Measurements from ENCODE around the gene PPP1R13B. TPM values are rescaled to one million over a fixed set of nuclear protein-coding genes. Genes with fewer than 3 reads are reported as not detected.

PPP1R13B gene
- total RNA-seq, 1 donor from 2014 or later: 2.5 TPM

- no peaks in the 10 kb centered on the region for H3F3A ChIP-seq (ENCODE audit: low read depth)
- no peak overlapping the region for H2AFZ ChIP-seq (replicated peaks)
- H3K9ac ChIP-seq: no peak overlapping the region
- peaks cover 5% of the 10 kb centered on the region for H4K20me1 ChIP-seq (ENCODE audit: low read depth)
- H3K4me3 ChIP-seq: no peak overlapping the region
- H3K9me3 Mint-ChIP-seq: no peaks in the 10 kb centered on the region
- H3K36me3 Mint-ChIP-seq: peaks cover 15% of the 10 kb centered on the region
- H3K79me2 ChIP-seq (ENCODE audit: low read depth): no peaks in the 10 kb centered on the region
- no peak overlapping the region for H3K4me2 ChIP-seq
- peak overlapping the region; percentile 21 for H3K4me3 Mint-ChIP-seq
- no peaks in the 10 kb centered on the region for H3K36me3 ChIP-seq
- H3K27ac ChIP-seq: no peak overlapping the region
- H3K27me3 ChIP-seq: no peaks in the 10 kb centered on the region
- peaks cover 4% of the 10 kb centered on the region for H3K4me1 Mint-ChIP-seq
- DNase-seq (ENCODE audit: low spot score): no peak
- H3K9me3 ChIP-seq (ENCODE audit: low read depth): no peaks in the 10 kb centered on the region
- H3K27ac Mint-ChIP-seq: peak overlapping the region; percentile 81
- H3K27me3 Mint-ChIP-seq (ENCODE audit: insufficient read depth, low read depth): peaks cover 4% of the 10 kb centered on the region
- peaks cover 5% of the 10 kb centered on the region for H3K4me1 ChIP-seq
- TF ChIP-seq EZH2 (IDR thresholded peaks at IDR 0.05) (no peak), CTCF (IDR thresholded peaks at IDR 0.05) (no peak), EZH2phosphoT487 (IDR thresholded peaks at IDR 0.05) (no peak)
These were observed 108.5 kb downstream of the PPP1R13B start for GRCh38 chr14:103738701-103739451.

GRCh38 chr14:103738166-103738565 lies 109.2 kb downstream of the PPP1R13B start:
- no peaks in the 10 kb centered on the region for H3K36me3 ChIP-seq
- H3K4me3 Mint-ChIP-seq: peak overlapping the region; percentile 21
- peaks cover 4% of the 10 kb centered on the region for H3K27me3 Mint-ChIP-seq (ENCODE audit: insufficient read depth, low read depth)
- H3K9me3 ChIP-seq (ENCODE audit: low read depth): no peaks in the 10 kb centered on the region
- H3K9me3 Mint-ChIP-seq: no peaks in the 10 kb centered on the region
- H3K27me3 ChIP-seq: no peaks in the 10 kb centered on the region
- peak overlapping the region; percentile 81 for H3K27ac Mint-ChIP-seq
- no peaks in the 10 kb centered on the region for H3K79me2 ChIP-seq (ENCODE audit: low read depth)
- peaks cover 15% of the 10 kb centered on the region for H3K36me3 Mint-ChIP-seq
- no peak for TF ChIP-seq EZH2 (IDR thresholded peaks at IDR 0.05)
- TF ChIP-seq EZH2phosphoT487 (IDR thresholded peaks at IDR 0.05): no peak
- TF ChIP-seq CTCF (IDR thresholded peaks at IDR 0.05): no peak
- no peak for DNase-seq (ENCODE audit: low spot score)
- peaks cover 5% of the 10 kb centered on the region for H3K4me1 ChIP-seq
- no peaks in the 10 kb centered on the region for H3F3A ChIP-seq (ENCODE audit: low read depth)
- H2AFZ ChIP-seq (replicated peaks): no peak overlapping the region
- H4K20me1 ChIP-seq (ENCODE audit: low read depth): peaks cover 5% of the 10 kb centered on the region
- H3K9ac ChIP-seq: no peak overlapping the region
- peaks cover 4% of the 10 kb centered on the region for H3K4me1 Mint-ChIP-seq
- no peak overlapping the region for H3K27ac ChIP-seq
- no peak overlapping the region for H3K4me2 ChIP-seq
- no peak overlapping the region for H3K4me3 ChIP-seq

GRCh38 chr14:103737432-103738045 lies 109.8 kb downstream of the PPP1R13B start:
- Mint-ChIP-seq H3K4me3 (no peak overlapping the region), H3K27me3 (ENCODE audit: insufficient read depth, low read depth) (peaks cover 4% of the 10 kb centered on the region), H3K36me3 (peaks cover 18% of the 10 kb centered on the region), H3K4me1 (peaks cover 4% of the 10 kb centered on the region), H3K27ac (no peak overlapping the region), H3K9me3 (no peaks in the 10 kb centered on the region)
- Histone ChIP-seq H3K9ac (no peak overlapping the region), H4K20me1 (ENCODE audit: low read depth) (peaks cover 8% of the 10 kb centered on the region), H3K79me2 (ENCODE audit: low read depth) (no peaks in the 10 kb centered on the region), H3F3A (ENCODE audit: low read depth) (no peaks in the 10 kb centered on the region), H3K9me3 (ENCODE audit: low read depth) (no peaks in the 10 kb centered on the region), H2AFZ (replicated peaks) (no peak overlapping the region), H3K4me1 (peaks cover 3% of the 10 kb centered on the region), H3K36me3 (no peaks in the 10 kb centered on the region), H3K4me2 (no peak overlapping the region), H3K27ac (no peak overlapping the region), H3K27me3 (no peaks in the 10 kb centered on the region), H3K4me3 (no peak overlapping the region)
- TF ChIP-seq EZH2phosphoT487 (IDR thresholded peaks at IDR 0.05) (no peak), CTCF (IDR thresholded peaks at IDR 0.05) (no peak), EZH2 (IDR thresholded peaks at IDR 0.05) (no peak)
- no peak for DNase-seq (ENCODE audit: low spot score)
